Coronary artery (tissue), 2 donors: ENCODE results near the gene IFT122.
A peak's percentile ranks its signal among the peaks of the same experiment; 100 is the strongest.

ENCODE experiments used
- DNase-seq: peaks from one replicate; pipeline ENCODE4 v3.0.0-alpha.2; 2017; ENCODE audit warnings: low spot score
- H3K27ac ChIP-seq, 2 donors: fragments of 200-600 bp; sonication (generic); one replicate each; pipeline ENCODE4 v1.5.1; 2016 to 2019
- H3K4me3 ChIP-seq: fragments of 200-600 bp; sonication (generic); 2 replicates; pipeline ENCODE4 v1.5.1; 2016; ENCODE audit warnings: mild to moderate bottlenecking, moderate library complexity
- TF ChIP-seq, protein P1 (sequence below): fragments of 200-600 bp; sonication (generic); IDR thresholded peaks from one replicate; pipeline ENCODE4 v1.5.1; 2019; ENCODE audit warnings: antibody characterized with exemption

The IFT122 gene

DNA sequence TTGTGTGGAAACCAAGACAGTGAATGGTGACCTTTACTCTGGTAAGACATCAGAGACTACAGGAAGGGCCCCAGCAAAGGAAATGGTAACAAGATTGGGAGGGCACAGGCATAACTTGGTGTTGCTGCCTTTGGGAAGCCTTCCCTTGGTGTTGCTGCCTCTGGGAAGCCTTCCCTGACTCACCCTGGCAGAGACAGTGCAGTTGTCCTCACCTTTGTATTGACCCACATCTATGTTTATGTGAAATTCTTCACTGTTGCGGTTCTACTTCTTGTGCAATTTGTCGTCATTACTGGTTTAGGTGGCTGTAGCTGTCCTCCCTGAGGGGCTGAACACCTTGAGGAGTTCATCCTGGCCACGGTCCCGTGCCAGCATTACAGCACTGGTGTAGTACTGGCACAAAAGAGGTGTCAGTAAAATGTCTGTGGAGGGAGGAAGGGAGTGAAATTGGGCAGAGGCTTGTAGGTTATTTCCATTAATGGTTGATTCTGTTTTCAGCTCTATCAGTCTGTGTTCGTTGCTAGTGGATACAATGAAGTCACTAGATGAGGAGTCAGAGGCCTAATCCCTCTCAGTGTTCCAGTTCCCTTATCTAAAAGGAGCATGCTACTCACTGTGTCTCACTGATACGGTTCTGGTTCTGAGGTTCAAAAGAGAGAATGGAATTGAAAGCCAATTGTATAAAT lies 21.6 kb downstream of the IFT122 start:
- Histone ChIP-seq H3K27ac (peak overlapping the region in 1 of 2 donors; percentile 66), H3K4me3 (no peak overlapping the region)
- TF ChIP-seq, protein P1, sequence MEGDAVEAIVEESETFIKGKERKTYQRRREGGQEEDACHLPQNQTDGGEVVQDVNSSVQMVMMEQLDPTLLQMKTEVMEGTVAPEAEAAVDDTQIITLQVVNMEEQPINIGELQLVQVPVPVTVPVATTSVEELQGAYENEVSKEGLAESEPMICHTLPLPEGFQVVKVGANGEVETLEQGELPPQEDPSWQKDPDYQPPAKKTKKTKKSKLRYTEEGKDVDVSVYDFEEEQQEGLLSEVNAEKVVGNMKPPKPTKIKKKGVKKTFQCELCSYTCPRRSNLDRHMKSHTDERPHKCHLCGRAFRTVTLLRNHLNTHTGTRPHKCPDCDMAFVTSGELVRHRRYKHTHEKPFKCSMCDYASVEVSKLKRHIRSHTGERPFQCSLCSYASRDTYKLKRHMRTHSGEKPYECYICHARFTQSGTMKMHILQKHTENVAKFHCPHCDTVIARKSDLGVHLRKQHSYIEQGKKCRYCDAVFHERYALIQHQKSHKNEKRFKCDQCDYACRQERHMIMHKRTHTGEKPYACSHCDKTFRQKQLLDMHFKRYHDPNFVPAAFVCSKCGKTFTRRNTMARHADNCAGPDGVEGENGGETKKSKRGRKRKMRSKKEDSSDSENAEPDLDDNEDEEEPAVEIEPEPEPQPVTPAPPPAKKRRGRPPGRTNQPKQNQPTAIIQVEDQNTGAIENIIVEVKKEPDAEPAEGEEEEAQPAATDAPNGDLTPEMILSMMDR = no peak
- no peak for DNase-seq

DNA sequence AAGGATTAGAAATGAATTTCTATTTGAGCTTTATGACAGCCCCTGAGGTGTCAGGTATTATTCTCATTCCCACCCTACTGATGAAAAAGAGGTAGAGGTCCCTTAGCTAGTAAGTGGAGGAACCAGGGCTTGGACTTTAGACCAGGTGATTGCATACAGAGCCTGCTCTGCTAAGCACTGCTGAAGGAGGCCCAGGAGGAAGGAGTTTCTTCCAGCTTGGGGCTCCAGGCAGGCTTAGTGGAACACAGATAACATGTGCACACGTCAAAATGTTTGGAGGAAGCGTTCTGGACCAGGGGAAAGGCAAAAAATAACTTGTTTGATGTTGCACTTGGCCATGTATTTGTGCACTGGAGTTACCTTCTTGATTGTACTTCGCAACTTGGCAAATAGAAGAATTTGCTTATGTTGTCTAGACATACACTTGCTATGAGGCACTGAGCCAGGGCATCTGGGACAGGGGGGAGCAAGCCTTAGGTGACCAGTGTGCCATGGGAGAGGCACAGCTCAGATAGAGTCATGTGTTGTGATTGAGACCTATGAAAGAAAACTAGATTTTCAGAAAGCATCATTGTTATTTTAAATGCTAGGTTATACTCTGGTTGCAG lies 22.4 kb downstream of the IFT122 start:
- TF ChIP-seq, protein P1 = no peak
- Histone ChIP-seq H3K27ac (no peak overlapping the region), H3K4me3 (no peak overlapping the region)
- DNase-seq = no peak

DNA sequence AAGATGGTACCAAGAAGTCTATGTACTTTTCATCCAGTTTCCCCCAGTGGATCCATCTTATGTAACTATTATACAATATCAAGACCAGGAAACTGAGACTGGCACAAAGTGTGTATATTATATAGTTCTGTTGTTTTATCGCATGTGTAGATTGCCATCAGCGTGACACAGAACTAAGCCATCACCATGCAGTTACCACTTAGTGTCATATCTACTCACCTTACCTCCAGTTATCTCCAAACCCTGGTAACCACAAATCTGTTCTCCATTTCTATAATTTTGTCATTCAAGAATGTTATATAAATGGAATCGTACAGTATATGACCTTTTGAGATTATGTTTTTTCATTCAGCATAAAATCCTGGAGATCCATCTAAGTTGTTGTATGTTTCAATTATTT lies 23.1 kb downstream of the IFT122 start:
- TF ChIP-seq, protein P1 = no peak
- Histone ChIP-seq H3K27ac (no peak overlapping the region), H3K4me3 (no peak overlapping the region)
- no peak for DNase-seq

DNA sequence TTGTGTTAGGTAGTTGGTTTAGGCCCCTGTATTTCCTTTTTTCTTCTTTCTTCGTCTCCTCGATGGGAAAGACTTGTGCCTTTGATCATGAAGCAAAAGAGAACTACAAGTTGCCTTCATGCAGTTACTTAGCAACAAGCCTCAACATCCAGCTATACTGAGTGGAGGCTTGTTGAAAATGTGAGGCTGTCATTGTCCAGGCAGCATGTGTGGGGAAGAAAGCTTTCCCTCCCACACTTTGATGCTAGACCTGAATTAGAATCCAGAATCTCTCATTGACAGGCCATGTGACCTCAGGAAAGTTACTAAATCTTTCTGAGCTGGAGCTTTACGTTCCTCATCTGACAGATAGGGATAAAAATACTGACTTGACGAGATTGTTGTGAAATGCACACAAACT lies 23.7 kb downstream of the IFT122 start:
- H3K27ac ChIP-seq = no peak overlapping the region
- TF ChIP-seq, protein P1 = no peak
- no peak for DNase-seq
- H3K4me3 ChIP-seq = no peak overlapping the region

DNA sequence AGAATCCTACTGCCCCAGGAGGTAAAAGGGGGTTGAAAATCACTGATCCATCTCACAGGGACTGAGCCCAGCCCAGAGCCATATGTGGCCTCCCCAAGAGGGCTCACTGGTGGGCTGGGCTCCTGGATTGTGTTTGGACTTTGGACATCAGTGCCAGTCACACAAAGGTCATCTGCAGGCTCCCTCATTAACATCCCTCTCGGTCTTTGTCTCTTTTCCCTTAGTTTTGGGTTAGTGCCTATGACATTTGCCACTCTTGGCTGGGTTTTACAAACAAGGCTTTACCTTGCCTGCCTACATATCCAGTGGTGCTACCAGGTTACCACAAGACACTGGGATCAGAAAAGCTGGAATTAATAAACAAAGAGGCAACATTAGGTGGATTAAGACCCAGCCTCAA lies 27.9 kb downstream of the IFT122 start:
- TF ChIP-seq, protein P1 = no peak
- no peak overlapping the region for H3K27ac ChIP-seq
- DNase-seq = no peak
- H3K4me3 ChIP-seq = no peak overlapping the region

DNA sequence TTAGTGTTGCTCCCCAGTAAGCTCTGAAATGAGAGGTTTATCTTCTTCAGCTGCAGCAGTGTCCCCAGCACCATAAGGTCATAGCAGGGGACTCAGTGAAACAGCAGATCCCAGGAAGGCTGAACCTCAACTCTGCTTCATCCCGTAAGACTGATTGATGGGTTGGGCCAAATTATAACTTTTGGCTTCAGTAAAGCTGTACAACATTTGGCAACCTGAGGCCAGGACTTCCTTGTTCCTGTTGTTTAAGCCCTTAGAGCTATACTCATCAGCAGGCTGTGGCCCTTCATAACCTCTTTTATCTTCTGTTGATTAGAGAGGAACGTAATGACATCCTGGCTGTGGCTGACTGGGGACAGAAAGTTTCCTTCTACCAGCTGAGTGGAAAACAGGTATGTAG lies 29.0 kb downstream of the IFT122 start:
- Histone ChIP-seq H3K4me3 (no peak overlapping the region), H3K27ac (no peak overlapping the region)
- TF ChIP-seq, protein P1 = no peak
- DNase-seq = no peak

DNA sequence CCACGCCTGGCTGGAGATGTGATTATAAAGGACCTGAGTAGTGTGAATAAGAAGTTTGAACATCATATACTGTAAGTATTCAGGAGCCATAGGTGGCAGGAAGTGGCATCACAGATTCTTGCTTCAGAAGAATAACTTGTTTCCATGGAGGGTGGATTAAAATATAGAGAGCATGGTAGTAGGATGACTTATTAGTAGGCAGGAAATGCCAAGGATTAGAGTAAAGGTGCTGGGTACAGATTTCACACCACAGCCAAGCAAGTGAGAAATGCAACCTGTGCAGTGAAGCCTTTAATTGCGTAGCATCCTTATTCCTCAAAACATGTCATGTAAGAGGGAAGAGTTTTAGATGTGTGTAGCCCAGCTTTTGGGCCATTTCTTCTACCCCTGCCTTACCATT lies 30.8 kb downstream of the IFT122 start:
- no peak overlapping the region for H3K27ac ChIP-seq
- no peak overlapping the region for H3K4me3 ChIP-seq
- TF ChIP-seq, protein P1 = no peak
- no peak for DNase-seq
